ENCODE results near the gene KANSL1L. TPM values are rescaled to one million over a fixed set of nuclear protein-coding genes. Genes with fewer than 3 reads are reported as not detected.

Gene KANSL1L
- total RNA-seq, 1 experiment from 2014 or later = 8.8 TPM

DNA sequence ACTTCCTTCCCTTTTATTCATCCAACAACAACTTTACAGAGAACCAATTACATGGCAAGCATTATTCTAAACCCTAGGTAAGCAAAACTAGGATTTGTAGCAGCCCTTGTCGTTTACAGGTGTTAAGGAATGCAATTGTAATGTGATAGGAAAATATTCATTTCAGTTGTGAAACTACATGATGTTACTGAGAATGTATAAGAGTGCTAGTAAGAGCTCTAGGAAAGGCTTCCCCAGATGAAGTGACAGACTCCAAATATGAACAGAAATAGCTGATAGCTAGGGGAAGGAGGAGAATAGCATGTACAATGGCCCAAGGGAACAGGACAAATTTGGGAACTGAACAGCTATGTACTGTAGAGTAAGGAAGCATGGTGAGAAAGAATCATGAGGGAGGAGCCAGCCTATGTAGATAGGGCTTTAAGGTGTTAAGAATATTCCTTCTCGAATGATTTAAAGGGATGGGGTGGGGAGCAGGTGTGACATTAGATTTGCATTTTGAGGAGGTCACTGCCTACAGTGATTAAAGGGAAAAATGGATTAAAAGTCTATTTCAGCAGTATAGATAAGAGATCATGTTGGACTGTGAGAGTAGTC, 137.0 kb downstream of the KANSL1L start:
- no peak overlapping the region for H2AFZ ChIP-seq
- DNase-seq = no peak
- H3K36me3 ChIP-seq (ENCODE audit: low read depth) = no peaks in the 10 kb centered on the region
- ChIA-PET POLR2A (ENCODE audit: unreplicated experiment) (no interaction called here), CTCF (no interaction called here)
- no peaks in the 10 kb centered on the region for H3K27me3 ChIP-seq (ENCODE audit: insufficient read depth, low read depth)
- no peak overlapping the region for H3K4me2 ChIP-seq
- no peaks in the 10 kb centered on the region for H3K4me1 ChIP-seq (replicated peaks; ENCODE audit: insufficient read depth)
- no peak overlapping the region for H3K27ac ChIP-seq
- H3K79me2 ChIP-seq (ENCODE audit: low read depth) = no peaks in the 10 kb centered on the region
- H4K20me1 ChIP-seq (ENCODE audit: insufficient read depth) = no peaks in the 10 kb centered on the region
- BruUV-seq (replicated peaks) = no TSS peak
- intact Hi-C loops (cut with micrococcal nuclease; ENCODE audit: unreplicated experiment) = no loop called here
- H3K9me3 ChIP-seq (ENCODE audit: insufficient read depth, low read depth) = no peaks in the 10 kb centered on the region
- H3K9me2 ChIP-seq (ENCODE audit: insufficient read depth) = no peaks in the 10 kb centered on the region
- no peak overlapping the region for H3K4me3 ChIP-seq
- no peaks in the 10 kb centered on the region for H3F3A ChIP-seq (ENCODE audit: insufficient read depth, low read depth)
- TF ChIP-seq, protein P1, sequence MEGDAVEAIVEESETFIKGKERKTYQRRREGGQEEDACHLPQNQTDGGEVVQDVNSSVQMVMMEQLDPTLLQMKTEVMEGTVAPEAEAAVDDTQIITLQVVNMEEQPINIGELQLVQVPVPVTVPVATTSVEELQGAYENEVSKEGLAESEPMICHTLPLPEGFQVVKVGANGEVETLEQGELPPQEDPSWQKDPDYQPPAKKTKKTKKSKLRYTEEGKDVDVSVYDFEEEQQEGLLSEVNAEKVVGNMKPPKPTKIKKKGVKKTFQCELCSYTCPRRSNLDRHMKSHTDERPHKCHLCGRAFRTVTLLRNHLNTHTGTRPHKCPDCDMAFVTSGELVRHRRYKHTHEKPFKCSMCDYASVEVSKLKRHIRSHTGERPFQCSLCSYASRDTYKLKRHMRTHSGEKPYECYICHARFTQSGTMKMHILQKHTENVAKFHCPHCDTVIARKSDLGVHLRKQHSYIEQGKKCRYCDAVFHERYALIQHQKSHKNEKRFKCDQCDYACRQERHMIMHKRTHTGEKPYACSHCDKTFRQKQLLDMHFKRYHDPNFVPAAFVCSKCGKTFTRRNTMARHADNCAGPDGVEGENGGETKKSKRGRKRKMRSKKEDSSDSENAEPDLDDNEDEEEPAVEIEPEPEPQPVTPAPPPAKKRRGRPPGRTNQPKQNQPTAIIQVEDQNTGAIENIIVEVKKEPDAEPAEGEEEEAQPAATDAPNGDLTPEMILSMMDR (conservative IDR thresholded peaks at IDR 0.05) = no peak
- TF ChIP-seq EZH2 (IDR thresholded peaks at IDR 0.05; ENCODE audit: low read depth) = no peak

DNA sequence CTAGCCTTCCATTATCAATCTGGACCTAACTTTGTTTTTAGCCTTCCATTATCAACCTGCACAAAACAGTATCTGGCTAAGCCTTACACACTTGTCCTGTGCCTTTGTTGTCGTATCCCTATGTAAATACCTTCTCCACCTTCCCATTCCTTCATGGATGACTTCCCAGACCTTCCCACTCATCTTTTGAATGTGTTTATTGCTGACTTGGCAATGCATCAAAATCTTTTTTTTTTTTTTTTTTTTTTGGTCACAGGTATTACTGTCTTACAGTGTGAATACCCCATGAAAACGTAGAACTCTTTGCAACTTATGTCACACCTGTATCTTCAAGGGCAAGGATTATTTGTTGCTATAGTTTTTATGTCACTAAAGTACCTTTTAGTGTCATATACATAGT, 143.0 kb downstream of the KANSL1L start:
- Histone ChIP-seq H3K4me2 (no peak overlapping the region), H4K20me1 (ENCODE audit: insufficient read depth) (no peaks in the 10 kb centered on the region), H3K9me3 (ENCODE audit: insufficient read depth, low read depth) (no peaks in the 10 kb centered on the region), H3K9me2 (ENCODE audit: insufficient read depth) (no peaks in the 10 kb centered on the region), H3K79me2 (ENCODE audit: low read depth) (no peaks in the 10 kb centered on the region), H3K4me1 (replicated peaks; ENCODE audit: insufficient read depth) (no peaks in the 10 kb centered on the region), H3K27ac (no peak overlapping the region), H3K36me3 (ENCODE audit: low read depth) (no peaks in the 10 kb centered on the region), H3K4me3 (no peak overlapping the region), H3F3A (ENCODE audit: insufficient read depth, low read depth) (no peaks in the 10 kb centered on the region; the same call in 1 of the 2 replicates), H3K27me3 (ENCODE audit: insufficient read depth, low read depth) (no peaks in the 10 kb centered on the region), H2AFZ (no peak overlapping the region)
- ChIA-PET POLR2A (ENCODE audit: unreplicated experiment) (no interaction called here), CTCF (no interaction called here)
- intact Hi-C loops (cut with micrococcal nuclease; ENCODE audit: unreplicated experiment) = no loop called here
- BruUV-seq (replicated peaks) = no TSS peak
- no peak for DNase-seq
- no peak for TF ChIP-seq EZH2 (IDR thresholded peaks at IDR 0.05; ENCODE audit: low read depth)
- TF ChIP-seq, protein P1 (conservative IDR thresholded peaks at IDR 0.05) = no peak

DNA sequence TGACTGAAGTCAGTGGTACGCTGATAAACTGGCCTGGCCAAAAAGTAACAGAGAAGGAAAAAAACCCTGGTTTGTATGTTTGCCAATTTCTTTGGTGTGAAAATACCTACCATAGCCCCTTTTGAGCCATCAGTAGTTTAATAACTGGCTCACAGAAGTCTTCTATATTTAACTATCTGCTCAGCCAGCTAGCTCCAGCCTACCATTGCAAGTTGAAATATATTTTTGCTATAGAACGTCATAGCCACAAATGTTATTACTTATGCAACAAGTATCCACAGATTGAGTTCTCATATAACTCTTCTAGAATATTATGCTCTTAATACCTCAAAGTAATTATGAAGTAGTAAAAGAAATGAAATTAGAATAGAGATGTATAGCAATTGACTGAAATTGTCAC, 143.6 kb downstream of the KANSL1L start:
- H3K4me1 ChIP-seq (replicated peaks; ENCODE audit: insufficient read depth) = no peaks in the 10 kb centered on the region
- no peaks in the 10 kb centered on the region for H3K79me2 ChIP-seq (ENCODE audit: low read depth)
- no peaks in the 10 kb centered on the region for H3K9me3 ChIP-seq (ENCODE audit: insufficient read depth, low read depth)
- BruUV-seq (replicated peaks) = no TSS peak
- H3K27ac ChIP-seq = no peak overlapping the region
- no peaks in the 10 kb centered on the region; the same call in 1 of the 2 replicates for H3F3A ChIP-seq (ENCODE audit: insufficient read depth, low read depth)
- ChIA-PET POLR2A (ENCODE audit: unreplicated experiment) (no interaction called here), CTCF (no interaction called here)
- TF ChIP-seq EZH2 (IDR thresholded peaks at IDR 0.05; ENCODE audit: low read depth) = no peak
- TF ChIP-seq, protein P1 (conservative IDR thresholded peaks at IDR 0.05) = no peak
- no peak overlapping the region for H3K4me3 ChIP-seq
- H3K4me2 ChIP-seq = no peak overlapping the region
- no peak for DNase-seq
- intact Hi-C loops (cut with micrococcal nuclease; ENCODE audit: unreplicated experiment) = no loop called here
- H2AFZ ChIP-seq = no peak overlapping the region
- no peaks in the 10 kb centered on the region for H3K27me3 ChIP-seq (ENCODE audit: insufficient read depth, low read depth)
- H3K9me2 ChIP-seq (ENCODE audit: insufficient read depth) = no peaks in the 10 kb centered on the region
- H4K20me1 ChIP-seq (ENCODE audit: insufficient read depth) = no peaks in the 10 kb centered on the region
- no peaks in the 10 kb centered on the region for H3K36me3 ChIP-seq (ENCODE audit: low read depth)

All from PC-9 (cell line).